Gastroesophageal sphincter (tissue), 4 donors: Measurements from ENCODE around the gene NLGN4X. TPM values are rescaled to one million over a fixed set of nuclear protein-coding genes. Genes with fewer than 3 reads are reported as not detected.
A peak's percentile ranks its signal among the peaks of the same experiment; 100 is the strongest.

ENCODE experiments used
- ATAC-seq: fragments of 150-250 bp; one replicate; pipeline ENCODE4 v1.9.1; 2016; ENCODE audit warnings: mild to moderate bottlenecking, moderate library complexity
- H3K27ac ChIP-seq, 4 donors: fragments of 200-600 bp; sonication (generic) in 3 of 4; 1 replicate in 3 of 4; 2 replicates in 1 of 4; pipeline ENCODE4 v1.5.1; 2016 to 2019
- H3K27me3 ChIP-seq: fragments of 200-600 bp; sonication (generic); one replicate; pipeline ENCODE4 v1.5.1; 2019
- H3K36me3 ChIP-seq, 2 donors: fragments of 200-600 bp; sonication (generic); one replicate each; pipeline ENCODE4 v1.5.1; 2019; ENCODE audit warnings: control low read depth in 1 of 2
- H3K4me1 ChIP-seq, 3 donors: fragments of 200-600 bp; sonication (generic); 1 replicate in 2 of 3; 2 replicates in 1 of 3; pipeline ENCODE4 v1.5.1; 2016 to 2019; ENCODE audit warnings: control low read depth in 2 of 3
- H3K4me3 ChIP-seq, 2 donors: fragments of 200-600 bp; sonication (generic); one replicate each; pipeline ENCODE4 v1.5.1; 2019; ENCODE audit warnings: mild to moderate bottlenecking in 1 of 2, moderate library complexity in 1 of 2
- H3K9me3 ChIP-seq, 3 donors: fragments of 200-600 bp; sonication (generic); one replicate each; pipeline ENCODE4 v1.5.1; 2017 to 2019; ENCODE audit warnings: control low read depth in 2 of 3
- CTCF ChIP-seq, 4 experiments: fragments of 200-600 bp in 2 of 4; fragments of 450-650 bp in 2 of 4; sonication (generic) in 1 of 4; IDR thresholded peaks; one replicate each; pipeline ENCODE4 v1.5.1; 2017 to 2019; ENCODE audit warnings: antibody characterized with exemption in 4 of 4, mild to moderate bottlenecking in 2 of 4, moderate library complexity in 2 of 4
- EP300 ChIP-seq: sonication (generic); formaldehyde crosslinking; IDR thresholded peaks from one replicate; pipeline ENCODE4 v1.6.1; 2017; ENCODE audit warnings: antibody characterized with exemption, mild to moderate bottlenecking
- POLR2A ChIP-seq, 2 donors: fragments of 450-650 bp; IDR thresholded peaks; one replicate each; pipeline ENCODE4 v1.6.1; 2017; ENCODE audit warnings: antibody characterized with exemption in 2 of 2, mild to moderate bottlenecking in 2 of 2, moderate library complexity in 1 of 2
- POLR2AphosphoS5 ChIP-seq: sonication (generic); formaldehyde crosslinking; IDR thresholded peaks from one replicate; pipeline ENCODE4 v1.6.1; 2017; ENCODE audit warnings: antibody characterized with exemption
- whole genome bisulfite sequencing, 2 donors: methylation state at CpG; one replicate each; pipeline ENCODE4 v1.1.5; 2018; ENCODE audit warnings: low coverage in 1 of 2; 5-methylcytosine and 5-hydroxymethylcytosine counted together
- total RNA-seq, 4 donors: library from RNA; depleted of rRNA; stranded (reverse); fragments of >200 nt; gene quantifications; one replicate each; pipeline ENCODE4 v1.1.0, GENCODE V29; 2016

The NLGN4X gene
- 1 to 10 TPM; 2.0 to 6.7 (median 4.7) TPM for total RNA-seq

- Histone ChIP-seq H3K9me3 (no peaks in the 10 kb centered on the region), H3K4me3 (peak within 1 kb of the TSS in 1 of 2 donors; percentile 45), H3K27ac (peak within 1 kb of the TSS in 1 of 4 donors; percentile 47), H3K36me3 (no peaks in the 10 kb centered on the region), H3K27me3 (peaks cover 21% of the 10 kb centered on the region), H3K4me1 (peaks cover 0 to 12% (median 3%) of the 10 kb centered on the region in 3 donors)
- no peak for ATAC-seq
- WGBS, 2 donors: 9 to 14% methylated on average over 7 to 10 of the region's 12 CpGs
- TF ChIP-seq POLR2AphosphoS5: no peak
- TF ChIP-seq POLR2A (IDR thresholded peaks at IDR 0.05): no peak
- TF ChIP-seq EP300: no peak
- no peak for TF ChIP-seq CTCF (IDR thresholded peaks at IDR 0.05)
These were observed at the start of gene NLGN4X for GRCh38 chrX:6228720-6229119. Gene NLGN4X (minus strand): TSS chrX:6228867. CDS start chrX:6151466, 77,401 bp downstream.

- H3K4me1 ChIP-seq: no peaks in the 10 kb centered on the region
- H3K36me3 ChIP-seq: no peaks in the 10 kb centered on the region
- TF ChIP-seq EP300: no peak
- TF ChIP-seq POLR2A (IDR thresholded peaks at IDR 0.05): no peak
- H3K9me3 ChIP-seq: no peaks in the 10 kb centered on the region
- WGBS, 2 donors: no CpG with 5 or more reads among the region's 2 CpGs
- no peak overlapping the region for H3K27ac ChIP-seq
- ATAC-seq: no peak
- H3K4me3 ChIP-seq: no peak overlapping the region
- H3K27me3 ChIP-seq: no peaks in the 10 kb centered on the region
These were observed 37.4 kb upstream of the NLGN4X start for GRCh38 chrX:6266041-6266440.

- H3K4me3 ChIP-seq: no peak overlapping the region
- H3K4me1 ChIP-seq: no peaks in the 10 kb centered on the region
- TF ChIP-seq POLR2AphosphoS5 (no peak), POLR2A (IDR thresholded peaks at IDR 0.05) (no peak), EP300 (no peak), CTCF (IDR thresholded peaks at IDR 0.05) (no peak)
- no peaks in the 10 kb centered on the region for H3K36me3 ChIP-seq
- H3K27me3 ChIP-seq: no peaks in the 10 kb centered on the region
- no peak overlapping the region for H3K27ac ChIP-seq
- no peaks in the 10 kb centered on the region for H3K9me3 ChIP-seq
- 76 to 83% methylated on average over 3 of the region's 3 CpGs for WGBS, 2 donors
- ATAC-seq: no peak
These were observed 34.3 kb upstream of the NLGN4X start for GRCh38 chrX:6262959-6263358.

- Histone ChIP-seq H3K9me3 (no peaks in the 10 kb centered on the region), H3K4me1 (no peaks in the 10 kb centered on the region), H3K4me3 (no peak overlapping the region), H3K36me3 (no peaks in the 10 kb centered on the region), H3K27me3 (no peaks in the 10 kb centered on the region), H3K27ac (no peak overlapping the region)
- 0 to 41% methylated on average over 1 to 2 of the region's 3 CpGs for WGBS, 2 donors
- TF ChIP-seq POLR2A (IDR thresholded peaks at IDR 0.05) (no peak), CTCF (IDR thresholded peaks at IDR 0.05) (no peak), EP300 (no peak), POLR2AphosphoS5 (no peak)
- ATAC-seq: no peak
These were observed 28.4 kb upstream of the NLGN4X start for GRCh38 chrX:6257025-6257424.

- ATAC-seq: no peak
- H3K27ac ChIP-seq: no peak overlapping the region
- no peak overlapping the region for H3K4me3 ChIP-seq
- TF ChIP-seq EP300 (no peak), POLR2A (IDR thresholded peaks at IDR 0.05) (no peak), CTCF (IDR thresholded peaks at IDR 0.05) (no peak), POLR2AphosphoS5 (no peak)
- no peaks in the 10 kb centered on the region for H3K27me3 ChIP-seq
- WGBS, 2 donors: 92% methylated on average over 6 of the region's 6 CpGs; no CpG with 5 or more reads in 1 of the 2 donors
- H3K9me3 ChIP-seq: no peaks in the 10 kb centered on the region
- H3K36me3 ChIP-seq: no peaks in the 10 kb centered on the region
- no peaks in the 10 kb centered on the region for H3K4me1 ChIP-seq
These were observed 16.0 kb upstream of the NLGN4X start for GRCh38 chrX:6244666-6245065.
